Body of pancreas (tissue), 4 donors: ENCODE results near the gene C1QTNF6.

ENCODE experiments used
- CTCF ChIP-seq, 7 experiments: fragments of 450-650 bp in 4 of 7; fragments of 200-600 bp in 3 of 7; sonication (generic) in 3 of 7; IDR thresholded peaks; one replicate each; pipeline ENCODE4 v1.5.1; 2016 to 2019; ENCODE audit warnings: antibody characterized with exemption in 7 of 7
- POLR2A ChIP-seq, 3 donors: fragments of 450-650 bp; IDR thresholded peaks; one replicate each; pipeline ENCODE4 v1.6.1; 2016; ENCODE audit warnings: antibody characterized with exemption in 3 of 3, mild to moderate bottlenecking in 2 of 3

- TF ChIP-seq POLR2A (IDR thresholded peaks at IDR 0.05): no peak
- no peak for TF ChIP-seq CTCF (IDR thresholded peaks at IDR 0.05)
Measured at GRCh38 chr22:37169406-37169805, 18.6 kb downstream of the C1QTNF6 start.
